T1000 (cell line): ENCODE measurements around the gene CCDC136.

ENCODE experiments used
- DNase-seq: peaks from one replicate; lab custom pipeline; 2025; ENCODE audit warnings: mixed read lengths; lab: John Stamatoyannopoulos, UW

Gene CCDC136

GRCh38 chr7:128777156-128778123 is 14.3 kb upstream of the CCDC136 start:
- DNase-seq: no peak

GRCh38 chr7:128778946-128779345 is 12.8 kb upstream of the CCDC136 start:
- DNase-seq: no peak

- no peak for DNase-seq
Observed at GRCh38 chr7:128781126-128781525, 10.6 kb upstream of the CCDC136 start.

- DNase-seq: no peak
Observed at GRCh38 chr7:128781851-128782250, 9.9 kb upstream of the CCDC136 start.

GRCh38 chr7:128783143-128783861 is 8.5 kb upstream of the CCDC136 start:
- DNase-seq: no peak

- DNase-seq: no peak
Observed at GRCh38 chr7:128785738-128786137, 6.0 kb upstream of the CCDC136 start.

- DNase-seq: no peak
Observed at GRCh38 chr7:128788446-128789412, 3.0 kb upstream of the CCDC136 start.

GRCh38 chr7:128790315-128791041 is 1.3 kb upstream of the CCDC136 start:
- DNase-seq: no peak

GRCh38 chr7:128791972-128792327 is 182 bp downstream of the CCDC136 start:
- DNase-seq: no peak

GRCh38 chr7:128792471-128793180 is 858 bp downstream of the CCDC136 start:
- no peak for DNase-seq

- no peak for DNase-seq
Observed at GRCh38 chr7:128793181-128793547, 1.4 kb downstream of the CCDC136 start.

- no peak for DNase-seq
Observed at GRCh38 chr7:128794020-128794419, 2.3 kb downstream of the CCDC136 start.

GRCh38 chr7:128794436-128794835 is 2.7 kb downstream of the CCDC136 start:
- no peak for DNase-seq

- DNase-seq: no peak
Observed at GRCh38 chr7:128795129-128795528, 3.4 kb downstream of the CCDC136 start.

GRCh38 chr7:128796327-128796726 is 4.6 kb downstream of the CCDC136 start:
- DNase-seq: no peak

GRCh38 chr7:128799451-128799850 is 7.7 kb downstream of the CCDC136 start:
- DNase-seq: no peak

GRCh38 chr7:128800567-128800966 is 8.8 kb downstream of the CCDC136 start:
- DNase-seq: no peak

- no peak for DNase-seq
Observed at GRCh38 chr7:128801003-128801402, 9.2 kb downstream of the CCDC136 start.

GRCh38 chr7:128801667-128802418 is 10.1 kb downstream of the CCDC136 start:
- DNase-seq: no peak

- DNase-seq: no peak
Observed at GRCh38 chr7:128804484-128804883, 12.7 kb downstream of the CCDC136 start.
